Naive thymus-derived CD4-positive, alpha-beta T cell (primary cell): ENCODE measurements around the gene LRPAP1. TPM values are rescaled to one million over a fixed set of nuclear protein-coding genes. Genes with fewer than 3 reads are reported as not detected.

Source experiments
- ATAC-seq: fragments of 150-1000 bp; cut with Tn5 transposase; 2 replicates; pipeline ENCODE4 v1.10.0; 2021; ENCODE audit warnings: mild to moderate bottlenecking, moderate library complexity
- CTCF ChIA-PET: fragments of 350-600 bp; sonication (Branson Sonifier 250); formaldehyde crosslinking; loops from one replicate; lab custom pipeline; 2021; ENCODE audit warnings: antibody characterized with exemption; lab: Charles Lee
- POLR2A ChIA-PET: fragments of 350-600 bp; sonication (Branson Sonifier 250); formaldehyde crosslinking; loops from one replicate; lab custom pipeline; 2021; ENCODE audit warnings: antibody characterized with exemption, inconsistent platforms; lab: Charles Lee
- DNase-seq, 9 donors: peaks; one replicate each; pipeline versions ENCODE4 v3.0.0 to v3.0.0-alpha.2; 2020 to 2022; ENCODE audit warnings: mixed read lengths in 1 of 9
- H3K27ac ChIP-seq: one replicate; pipeline ENCODE4 v1.7.0; 2013; ENCODE audit warnings: mild to moderate bottlenecking, low read depth, low read length, moderate library complexity
- H3K27me3 ChIP-seq, 2 donors: one replicate each; pipeline ENCODE4 v1.7.0; 2013; ENCODE audit warnings: low read length in 2 of 2, mild to moderate bottlenecking in 2 of 2, moderate library complexity in 2 of 2; ENCODE audit not compliant: control insufficient read depth in 2 of 2, insufficient read depth in 2 of 2
- H3K36me3 ChIP-seq, 3 experiments: 1 replicate in 2 of 3; 2 replicates in 1 of 3; pipeline ENCODE4 v1.7.0; 2013; ENCODE audit warnings: low read length in 3 of 3, mild to moderate bottlenecking in 3 of 3, moderate library complexity in 1 of 3; ENCODE audit not compliant: insufficient read depth in 3 of 3, control insufficient read depth in 2 of 3
- H3K4me1 ChIP-seq, 2 donors: one replicate each; pipeline ENCODE4 v1.7.0; 2013; ENCODE audit warnings: low read length in 2 of 2, mild to moderate bottlenecking in 2 of 2, moderate library complexity in 1 of 2; ENCODE audit not compliant: control insufficient read depth in 2 of 2, insufficient read depth in 2 of 2
- H3K4me3 ChIP-seq: 2 replicates; pipeline ENCODE4 v1.7.0; 2013; ENCODE audit warnings: mild to moderate bottlenecking, low read length
- H3K9me3 ChIP-seq, 3 experiments: 1 replicate in 2 of 3; 2 replicates in 1 of 3; pipeline ENCODE4 v1.7.0; 2013; ENCODE audit warnings: low read length in 3 of 3; ENCODE audit not compliant: control insufficient read depth in 2 of 3
- H3K27ac Mint-ChIP-seq, 9 donors: one replicate each; pipeline ENCODE4 v1.8.0; 2020 to 2022; ENCODE audit warnings: mixed read lengths in 9 of 9, mild to moderate bottlenecking in 8 of 9, moderate library complexity in 5 of 9, inconsistent platforms in 2 of 9
- H3K27me3 Mint-ChIP-seq, 5 donors: one replicate each; pipeline ENCODE4 v1.8.0; 2021 to 2022; ENCODE audit warnings: mixed read lengths in 5 of 5, mild to moderate bottlenecking in 1 of 5
- H3K36me3 Mint-ChIP-seq, 5 donors: one replicate each; pipeline ENCODE4 v1.8.0; 2020 to 2022; ENCODE audit warnings: mixed read lengths in 5 of 5, mild to moderate bottlenecking in 3 of 5, inconsistent platforms in 1 of 5
- H3K4me1 Mint-ChIP-seq, 7 donors: one replicate each; pipeline ENCODE4 v1.8.0; 2020 to 2022; ENCODE audit warnings: mixed read lengths in 7 of 7, mild to moderate bottlenecking in 3 of 7, inconsistent platforms in 1 of 7
- H3K4me3 Mint-ChIP-seq, 10 donors: one replicate each; pipeline ENCODE4 v1.8.0; 2020 to 2022; ENCODE audit warnings: mild to moderate bottlenecking in 10 of 10, mixed read lengths in 10 of 10, moderate library complexity in 6 of 10, inconsistent platforms in 2 of 10
- H3K9me3 Mint-ChIP-seq, 11 donors: one replicate each; pipeline ENCODE4 v1.8.0; 2020 to 2022; ENCODE audit warnings: mixed read lengths in 11 of 11, mild to moderate bottlenecking in 4 of 11, inconsistent platforms in 1 of 11, moderate library complexity in 1 of 11
- intact Hi-C, 2 donors: fragments of 100-400 bp; cut with micrococcal nuclease; formaldehyde crosslinking; loops; one replicate each; pipeline ENCODE4 v1.15.1; 2023
- polyA plus RNA-seq, 2 donors: library from polyadenylated mRNA; unstranded; fragments of 300-500 nt; fragmentation: Illumina TruSeq; gene quantifications; one replicate each; pipeline ENCODE4 v1.2.3, GENCODE V29; 2021
- total RNA-seq, 6 experiments: library from RNA in 5 of 6; stranded (reverse) in 5 of 6; gene quantifications; 1 replicate in 5 of 6; 2 replicates in 1 of 6; pipeline ENCODE4 v1.2.3 and lab custom pipeline; 2021 to 2026

Gene LRPAP1
- total and polyA plus RNA-seq, 7 experiments from 2014 or later = 65.2 to 126 (median 80.9) TPM

- no peak for ATAC-seq
- CTCF ChIA-PET = no interaction called here
- no peak overlapping the region for H3K27ac Mint-ChIP-seq
Observed at GRCh38 chr4:3516836-3517730, 15.1 kb downstream of the LRPAP1 start.

GRCh38 chr4:3516061-3516835 lies 16.0 kb downstream of the LRPAP1 start:
- H3K27me3 Mint-ChIP-seq = no peaks in the 10 kb centered on the region
- ATAC-seq = no peak
- peaks cover 0 to 3% (median 0%) of the 10 kb centered on the region in 11 donors for H3K9me3 Mint-ChIP-seq
- Histone ChIP-seq H3K36me3 (peaks cover 0 to 96% (median 23%) of the 10 kb centered on the region in 3 experiments), H3K4me3 (no peak overlapping the region), H3K4me1 (no peaks in the 10 kb centered on the region), H3K27me3 (no peaks in the 10 kb centered on the region), H3K27ac (no peak overlapping the region), H3K9me3 (no peaks in the 10 kb centered on the region)
- intact Hi-C loops = no loop called here
- no peak overlapping the region for H3K4me3 Mint-ChIP-seq
- POLR2A ChIA-PET = no interaction called here
- H3K4me1 Mint-ChIP-seq = peaks cover 0 to 3% (median 0%) of the 10 kb centered on the region in 7 donors
- H3K27ac Mint-ChIP-seq = no peak overlapping the region
- peak in 1 of 9 donors; percentile 7 for DNase-seq
- peaks cover 15 to 55% (median 18%) of the 10 kb centered on the region in 5 donors for H3K36me3 Mint-ChIP-seq
- CTCF ChIA-PET = no interaction called here

More at GRCh38 chr4:3516836-3517730, 15.1 kb downstream of the LRPAP1 start:
- peak in 1 of 9 donors; percentile 3 for DNase-seq
- Mint-ChIP-seq H3K36me3 (peaks cover 13 to 54% (median 17%) of the 10 kb centered on the region in 5 donors), H3K4me1 (peaks cover 0 to 5% (median 0%) of the 10 kb centered on the region in 7 donors), H3K9me3 (peaks cover 0 to 3% (median 0%) of the 10 kb centered on the region in 11 donors), H3K4me3 (no peak overlapping the region), H3K27me3 (no peaks in the 10 kb centered on the region)
- H3K27me3 ChIP-seq = no peaks in the 10 kb centered on the region
- H3K36me3 ChIP-seq = peaks cover 0 to 98% (median 26%) of the 10 kb centered on the region in 3 experiments
- H3K27ac ChIP-seq = no peak overlapping the region
- H3K4me1 ChIP-seq = no peaks in the 10 kb centered on the region
- POLR2A ChIA-PET = no interaction called here
- H3K9me3 ChIP-seq = no peaks in the 10 kb centered on the region
- no peak overlapping the region for H3K4me3 ChIP-seq
- intact Hi-C loops = no loop called here

- ATAC-seq = no peak
- Histone ChIP-seq H3K4me1 (no peaks in the 10 kb centered on the region), H3K27me3 (no peaks in the 10 kb centered on the region), H3K27ac (no peak overlapping the region), H3K4me3 (no peak overlapping the region), H3K36me3 (peaks cover 0 to 96% (median 23%) of the 10 kb centered on the region in 3 experiments), H3K9me3 (no peaks in the 10 kb centered on the region)
- intact Hi-C loops = no loop called here
- DNase-seq = no peak
- ChIA-PET CTCF (no interaction called here), POLR2A (no interaction called here)
- Mint-ChIP-seq H3K9me3 (peaks cover 0 to 3% (median 0%) of the 10 kb centered on the region in 11 donors), H3K27me3 (no peaks in the 10 kb centered on the region), H3K27ac (peak overlapping the region in 2 of 9 donors; percentile 32 to 51), H3K36me3 (peaks cover 17 to 60% (median 23%) of the 10 kb centered on the region in 5 donors), H3K4me3 (no peak overlapping the region), H3K4me1 (peaks cover 0 to 3% (median 0%) of the 10 kb centered on the region in 7 donors)
Observed at GRCh38 chr4:3515646-3516045, 16.6 kb downstream of the LRPAP1 start.

- Histone ChIP-seq H3K36me3 (peaks cover 0 to 96% (median 23%) of the 10 kb centered on the region in 3 experiments), H3K27me3 (no peaks in the 10 kb centered on the region), H3K27ac (no peak overlapping the region), H3K4me3 (no peak overlapping the region), H3K9me3 (no peaks in the 10 kb centered on the region), H3K4me1 (no peaks in the 10 kb centered on the region)
- no peaks in the 10 kb centered on the region for H3K27me3 Mint-ChIP-seq
- H3K4me3 Mint-ChIP-seq = no peak overlapping the region
- H3K4me1 Mint-ChIP-seq = peaks cover 0 to 3% (median 0%) of the 10 kb centered on the region in 7 donors
- no peak for ATAC-seq
- ChIA-PET POLR2A (no interaction called here), CTCF (interaction anchor here (1.0 kb wide), 1 partner anchor 143 kb away, joined by 5 read pairs; no protein-coding TSS in a partner anchor)
- intact Hi-C loops = no loop called here
- H3K9me3 Mint-ChIP-seq = peaks cover 0 to 3% (median 0%) of the 10 kb centered on the region in 11 donors
- H3K36me3 Mint-ChIP-seq = peaks cover 17 to 62% (median 28%) of the 10 kb centered on the region in 5 donors
- peak in 1 of 9 donors; percentile 14 for DNase-seq
- peak overlapping the region in 1 of 9 donors; percentile 52 for H3K27ac Mint-ChIP-seq
Observed at GRCh38 chr4:3514806-3515501, 17.3 kb downstream of the LRPAP1 start.

- no peaks in the 10 kb centered on the region for H3K4me1 ChIP-seq
- no peaks in the 10 kb centered on the region for H3K27me3 ChIP-seq
- H3K27me3 Mint-ChIP-seq = no peaks in the 10 kb centered on the region
- peaks cover 0 to 94% (median 17%) of the 10 kb centered on the region in 3 experiments for H3K36me3 ChIP-seq
- peaks cover 13 to 60% (median 31%) of the 10 kb centered on the region in 5 donors for H3K36me3 Mint-ChIP-seq
- H3K27ac ChIP-seq = no peak overlapping the region
- H3K9me3 ChIP-seq = no peaks in the 10 kb centered on the region
- peaks cover 0 to 3% (median 0%) of the 10 kb centered on the region in 7 donors for H3K4me1 Mint-ChIP-seq
- peaks cover 0 to 5% (median 0%) of the 10 kb centered on the region in 11 donors for H3K9me3 Mint-ChIP-seq
- peak in 1 of 9 donors; percentile 6 for DNase-seq
- ChIA-PET POLR2A (no interaction called here), CTCF (interaction anchor here (1.0 kb wide), 1 partner anchor 143 kb away, joined by 5 read pairs; no protein-coding TSS in a partner anchor)
- peak overlapping the region in 1 of 9 donors; percentile 30 for H3K27ac Mint-ChIP-seq
- intact Hi-C loops = no loop called here
- peak; percentile 7 for ATAC-seq
- H3K4me3 Mint-ChIP-seq = no peak overlapping the region
- H3K4me3 ChIP-seq = no peak overlapping the region
Observed at GRCh38 chr4:3514221-3514780, 17.9 kb downstream of the LRPAP1 start.
